SK-N-MC (cell line): Measurements from ENCODE around the gene STK32B.

ENCODE experiments used
- DNase-seq: peaks from one replicate; pipeline ENCODE4 v3.0.0-alpha.2; 2011; ENCODE audit warnings: low read depth, low spot score
- H3K27ac ChIP-seq: fragments of 200-600 bp; sonication (generic); 2 replicates; pipeline ENCODE4 v1.5.1; 2016; ENCODE audit warnings: mixed run types
- H3K36me3 ChIP-seq: fragments of 200-600 bp; sonication (generic); 2 replicates; pipeline ENCODE4 v1.6.1; 2017; ENCODE audit warnings: antibody characterized with exemption, low read length, mixed read lengths; ENCODE audit not compliant: insufficient read depth
- H3K4me3 ChIP-seq: fragments of 200-600 bp; sonication (generic); 2 replicates; pipeline ENCODE4 v1.5.1; 2016
- H3K9ac ChIP-seq: fragments of 200-600 bp; sonication (generic); 2 replicates; pipeline ENCODE4 v1.8.0; 2017; ENCODE audit warnings: mixed run types, mixed read lengths; ENCODE audit not compliant: insufficient read length
- H3K9me3 ChIP-seq: fragments of 200-600 bp; sonication (generic); 2 replicates; pipeline ENCODE4 v1.6.1; 2017; ENCODE audit warnings: low read depth, mild to moderate bottlenecking, antibody characterized with exemption, low read length, moderate library complexity, mixed read lengths
- EZH2 ChIP-seq: fragments of 200-600 bp; sonication (generic); IDR thresholded peaks from one replicate; pipeline ENCODE4 v1.6.1; 2017; ENCODE audit warnings: antibody characterized with exemption
- FOXP2 ChIP-seq: optimal IDR thresholded peaks from 2 replicates; pipeline ENCODE3; 2011; ENCODE audit warnings: mild to moderate bottlenecking, moderate library complexity; ENCODE audit not compliant: insufficient read depth; ENCODE audit errors: extremely low read length, control extremely low read depth
- POLR2AphosphoS5 ChIP-seq: IDR thresholded peaks from 2 replicates; pipeline ENCODE4 v1.6.1; 2012; ENCODE audit warnings: mild to moderate bottlenecking, low read depth, low read length, borderline replicate concordance

STK32B gene

DNA sequence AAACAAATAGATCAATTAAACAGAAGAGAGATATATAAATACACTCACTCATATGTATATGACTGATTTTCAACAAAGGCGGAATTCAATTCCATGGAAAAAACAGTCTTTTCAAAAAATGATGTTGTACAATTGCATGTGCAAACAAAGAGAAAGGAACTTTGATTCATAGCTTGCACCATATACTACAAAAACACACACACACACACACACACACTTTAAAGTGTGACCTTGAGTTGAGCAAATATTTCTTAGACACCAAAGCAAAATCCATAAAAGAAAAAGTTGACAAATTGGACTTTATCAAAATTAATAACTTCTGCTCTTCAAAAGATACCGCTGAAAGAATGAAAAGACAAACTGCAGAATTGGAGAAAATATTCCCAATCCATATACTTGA is 488.3 kb downstream of the STK32B start:
- no peaks in the 10 kb centered on the region for H3K36me3 ChIP-seq
- H3K9me3 ChIP-seq, result no peaks in the 10 kb centered on the region
- TF ChIP-seq FOXP2, result no peak
- no peak for TF ChIP-seq POLR2AphosphoS5
- TF ChIP-seq EZH2, result no peak
- no peak overlapping the region for H3K4me3 ChIP-seq
- no peak for DNase-seq
- H3K9ac ChIP-seq, result no peak overlapping the region
- H3K27ac ChIP-seq, result no peak overlapping the region

GRCh38 chr4:5541169-5541568 is 489.9 kb downstream of the STK32B start:
- no peak for DNase-seq

GRCh38 chr4:5543681-5544080 is 492.4 kb downstream of the STK32B start:
- H3K4me3 ChIP-seq, result no peak overlapping the region
- H3K36me3 ChIP-seq, result no peaks in the 10 kb centered on the region
- no peak for DNase-seq
- TF ChIP-seq FOXP2, result no peak
- no peak for TF ChIP-seq POLR2AphosphoS5
- TF ChIP-seq EZH2, result no peak
- no peaks in the 10 kb centered on the region for H3K9me3 ChIP-seq
- no peak overlapping the region for H3K27ac ChIP-seq
- H3K9ac ChIP-seq, result no peak overlapping the region

More at GRCh38 chr4:5541169-5541568, 489.9 kb downstream of the STK32B start:
- no peak overlapping the region for H3K27ac ChIP-seq
- no peaks in the 10 kb centered on the region for H3K9me3 ChIP-seq
- TF ChIP-seq FOXP2 (no peak), EZH2 (no peak), POLR2AphosphoS5 (no peak)
- H3K9ac ChIP-seq, result no peak overlapping the region
- no peaks in the 10 kb centered on the region for H3K36me3 ChIP-seq
- no peak overlapping the region for H3K4me3 ChIP-seq

GRCh38 chr4:5544762-5545161 is 493.5 kb downstream of the STK32B start:
- DNase-seq, result no peak
- H3K4me3 ChIP-seq, result no peak overlapping the region
- H3K36me3 ChIP-seq, result no peaks in the 10 kb centered on the region
- TF ChIP-seq FOXP2 (no peak), POLR2AphosphoS5 (no peak), EZH2 (no peak)
- H3K9me3 ChIP-seq, result no peaks in the 10 kb centered on the region
- no peak overlapping the region for H3K9ac ChIP-seq
- no peak overlapping the region for H3K27ac ChIP-seq

DNA sequence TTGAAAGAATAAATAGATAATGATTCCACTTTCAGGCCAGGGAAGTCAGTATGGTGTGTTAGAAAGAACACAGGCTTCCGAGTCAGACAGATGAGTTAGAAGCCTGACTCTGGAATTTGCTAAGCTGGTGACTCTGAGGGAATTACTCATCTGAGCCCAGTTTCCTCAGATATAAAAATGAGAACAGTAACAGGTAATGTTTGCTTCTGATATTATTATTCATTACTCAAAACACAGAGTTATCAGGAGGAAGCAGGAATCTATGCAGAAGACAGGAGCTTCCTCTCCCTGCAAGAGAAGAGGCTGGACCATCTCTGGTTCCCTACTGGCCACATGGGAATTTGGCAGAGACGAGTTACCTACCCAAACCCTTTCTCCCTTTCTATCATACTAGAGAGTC is 494.0 kb downstream of the STK32B start:
- no peaks in the 10 kb centered on the region for H3K9me3 ChIP-seq
- no peak overlapping the region for H3K4me3 ChIP-seq
- no peak for TF ChIP-seq EZH2
- TF ChIP-seq FOXP2, result no peak
- TF ChIP-seq POLR2AphosphoS5, result no peak
- no peak overlapping the region for H3K9ac ChIP-seq
- no peak for DNase-seq
- H3K27ac ChIP-seq, result no peak overlapping the region
- no peaks in the 10 kb centered on the region for H3K36me3 ChIP-seq

- no peak for TF ChIP-seq POLR2AphosphoS5
- no peak for TF ChIP-seq EZH2
- TF ChIP-seq FOXP2, result no peak
These were observed 496.5 kb downstream of the STK32B start for GRCh38 chr4:5547651-5548249.

More at GRCh38 chr4:5547651-5548249, 496.5 kb downstream of the STK32B start:
- no peak for DNase-seq
- no peak overlapping the region for H3K4me3 ChIP-seq
- no peaks in the 10 kb centered on the region for H3K36me3 ChIP-seq
- H3K27ac ChIP-seq, result no peak overlapping the region
- H3K9me3 ChIP-seq, result no peaks in the 10 kb centered on the region
- no peak overlapping the region for H3K9ac ChIP-seq
